Measurements from ENCODE around the gene ITIH1. TPM values are rescaled to one million over a fixed set of nuclear protein-coding genes. Genes with fewer than 3 reads are reported as not detected.

ITIH1 gene
- total and polyA plus RNA-seq, 2 experiments from 2014 or later, result not detected

GRCh38 chr3:52822363-52822762, 45.0 kb downstream of the ITIH1 start (continued):
- no peak for TF ChIP-seq EZH2 (IDR thresholded peaks at IDR 0.05; ENCODE audit: low read depth, unreplicated experiment)
- TF ChIP-seq ZNF462 (CRISPR knock-in tag; IDR thresholded peaks at IDR 0.05), result no peak
- TF ChIP-seq STAT1 (IDR thresholded peaks at IDR 0.05; ENCODE audit: unreplicated experiment), result no peak
- TF ChIP-seq ZNF331 (CRISPR knock-in tag; IDR thresholded peaks at IDR 0.05; ENCODE audit: low read depth), result no peak
- TF ChIP-seq, protein P1, sequence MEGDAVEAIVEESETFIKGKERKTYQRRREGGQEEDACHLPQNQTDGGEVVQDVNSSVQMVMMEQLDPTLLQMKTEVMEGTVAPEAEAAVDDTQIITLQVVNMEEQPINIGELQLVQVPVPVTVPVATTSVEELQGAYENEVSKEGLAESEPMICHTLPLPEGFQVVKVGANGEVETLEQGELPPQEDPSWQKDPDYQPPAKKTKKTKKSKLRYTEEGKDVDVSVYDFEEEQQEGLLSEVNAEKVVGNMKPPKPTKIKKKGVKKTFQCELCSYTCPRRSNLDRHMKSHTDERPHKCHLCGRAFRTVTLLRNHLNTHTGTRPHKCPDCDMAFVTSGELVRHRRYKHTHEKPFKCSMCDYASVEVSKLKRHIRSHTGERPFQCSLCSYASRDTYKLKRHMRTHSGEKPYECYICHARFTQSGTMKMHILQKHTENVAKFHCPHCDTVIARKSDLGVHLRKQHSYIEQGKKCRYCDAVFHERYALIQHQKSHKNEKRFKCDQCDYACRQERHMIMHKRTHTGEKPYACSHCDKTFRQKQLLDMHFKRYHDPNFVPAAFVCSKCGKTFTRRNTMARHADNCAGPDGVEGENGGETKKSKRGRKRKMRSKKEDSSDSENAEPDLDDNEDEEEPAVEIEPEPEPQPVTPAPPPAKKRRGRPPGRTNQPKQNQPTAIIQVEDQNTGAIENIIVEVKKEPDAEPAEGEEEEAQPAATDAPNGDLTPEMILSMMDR (conservative IDR thresholded peaks at IDR 0.05; ENCODE audit: low read depth in 2 of 2), result no peak
- TF ChIP-seq NANOG (IDR thresholded peaks at IDR 0.05; ENCODE audit: borderline replicate concordance), result no peak

DNA sequence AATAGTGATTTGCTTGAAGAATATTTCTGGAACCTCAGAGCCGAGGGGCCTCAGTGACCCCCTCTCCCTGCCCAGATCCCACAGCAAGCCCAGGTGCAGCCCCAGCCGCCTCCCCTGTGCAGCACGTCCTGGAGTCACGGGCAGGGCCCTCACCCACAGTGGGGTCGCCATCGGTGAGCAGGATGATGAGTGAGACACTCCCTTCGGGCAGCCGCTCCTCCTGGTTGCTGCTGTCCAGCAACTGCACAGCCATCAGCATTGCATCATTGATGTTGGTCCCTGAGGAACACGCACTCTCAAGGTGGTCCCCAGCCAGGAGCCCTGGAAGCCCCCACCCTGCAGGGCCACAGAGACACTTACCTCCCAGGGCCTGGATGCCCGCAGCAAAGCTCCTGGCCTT, 46.6 kb downstream of the ITIH1 start:
- Histone ChIP-seq H3K27ac (ENCODE audit: low read depth) (no peak overlapping the region), H3K9me2 (ENCODE audit: insufficient read depth) (no peaks in the 10 kb centered on the region), H4K20me1 (replicated peaks; ENCODE audit: insufficient read depth) (no peaks in the 10 kb centered on the region), H3F3A (replicated peaks; ENCODE audit: low read depth) (no peaks in the 10 kb centered on the region), H2AFZ (no peak overlapping the region), H3K36me3 (ENCODE audit: insufficient read depth) (no peaks in the 10 kb centered on the region), H3K79me2 (replicated peaks; ENCODE audit: insufficient read depth) (no peaks in the 10 kb centered on the region), H3K4me2 (no peak overlapping the region), H3K27me3 (ENCODE audit: insufficient read depth) (no peaks in the 10 kb centered on the region), H3K4me3 (no peak overlapping the region), H3K4me1 (ENCODE audit: insufficient read depth) (peaks cover 7% of the 10 kb centered on the region; the same call in 1 of the 2 replicates)
- DNase-seq (ENCODE audit: low spot score) (no peak), ATAC-seq (no peak)
- Mint-ChIP-seq H3K27me3 (ENCODE audit: insufficient read depth, low read depth, poor library complexity) (peaks cover 14% of the 10 kb centered on the region), H3K36me3 (ENCODE audit: low read depth) (peaks cover 4% of the 10 kb centered on the region; the same call in 1 of the 3 replicates), H3K4me3 (no peak overlapping the region), H3K27ac (no peak overlapping the region), H3K4me1 (peaks cover 17% of the 10 kb centered on the region), H3K9me3 (no peaks in the 10 kb centered on the region; the same call in 1 of the 3 replicates)
- TF ChIP-seq EZH2 (IDR thresholded peaks at IDR 0.05; ENCODE audit: low read depth, unreplicated experiment), result no peak
- no peak for TF ChIP-seq EZH2phosphoT487 (IDR thresholded peaks at IDR 0.05; ENCODE audit: unreplicated experiment)
- TF ChIP-seq, protein P1 (conservative IDR thresholded peaks at IDR 0.05; ENCODE audit: low read depth in 2 of 2), result no peak
